BE2C (cell line): ENCODE measurements around the gene KIAA1958.
A peak's percentile ranks its signal among the peaks of the same experiment; 100 is the strongest.
"Not testable (repeated sequence)": the region's sequence is repeated elsewhere in the genome, so short reads cannot be mapped to it uniquely, and the experiment has no call there.

Experiments used
- DNase-seq: peaks from one replicate; pipeline ENCODE4 v3.0.0-alpha.2; 2020
- H3K27me3 ChIP-seq: fragments of 250-450 bp; sonication (Bioruptor Pico); 2 replicates; pipeline ENCODE4 v1.5.1; 2020; ENCODE audit warnings: mild to moderate bottlenecking
- H3K36me3 ChIP-seq: fragments of 250-450 bp; sonication (Bioruptor Pico); 2 replicates; pipeline ENCODE4 v1.5.1; 2020; ENCODE audit warnings: mild to moderate bottlenecking
- H3K4me1 ChIP-seq: fragments of 250-450 bp; sonication (Bioruptor Pico); 2 replicates; pipeline ENCODE4 v1.5.1; 2020
- H3K4me3 ChIP-seq: 2 replicates; pipeline ENCODE4 v1.5.1; 2011; ENCODE audit warnings: low read depth, low read length
- H3K9me3 ChIP-seq: fragments of 250-450 bp; sonication (Bioruptor Pico); 2 replicates; pipeline ENCODE4 v1.5.1; 2020
- CTCF ChIP-seq: IDR thresholded peaks from 2 replicates; pipeline ENCODE4 v1.5.1; 2012; ENCODE audit warnings: mild to moderate bottlenecking, low read depth, low read length

Gene KIAA1958

GRCh38 chr9:112664531-112664930 is 177.9 kb downstream of the KIAA1958 start:
- no peak for TF ChIP-seq CTCF
- Histone ChIP-seq H3K36me3 (no peaks in the 10 kb centered on the region), H3K4me3 (no peak overlapping the region), H3K9me3 (no peaks in the 10 kb centered on the region), H3K4me1 (no peaks in the 10 kb centered on the region), H3K27me3 (no peaks in the 10 kb centered on the region)
- DNase-seq, result no peak

GRCh38 chr9:112665347-112665746 is 178.7 kb downstream of the KIAA1958 start:
- Histone ChIP-seq H3K4me3 (no peak overlapping the region), H3K4me1 (no peaks in the 10 kb centered on the region), H3K9me3 (no peaks in the 10 kb centered on the region), H3K36me3 (no peaks in the 10 kb centered on the region), H3K27me3 (no peaks in the 10 kb centered on the region)
- peak; percentile 33 for TF ChIP-seq CTCF
- no peak for DNase-seq

- Histone ChIP-seq H3K4me3 (no peak overlapping the region), H3K9me3 (no peaks in the 10 kb centered on the region), H3K27me3 (no peaks in the 10 kb centered on the region), H3K36me3 (no peaks in the 10 kb centered on the region), H3K4me1 (no peaks in the 10 kb centered on the region)
- TF ChIP-seq CTCF, result no peak
- no peak for DNase-seq
Measured at GRCh38 chr9:112669326-112669725, 182.7 kb downstream of the KIAA1958 start.

DNA sequence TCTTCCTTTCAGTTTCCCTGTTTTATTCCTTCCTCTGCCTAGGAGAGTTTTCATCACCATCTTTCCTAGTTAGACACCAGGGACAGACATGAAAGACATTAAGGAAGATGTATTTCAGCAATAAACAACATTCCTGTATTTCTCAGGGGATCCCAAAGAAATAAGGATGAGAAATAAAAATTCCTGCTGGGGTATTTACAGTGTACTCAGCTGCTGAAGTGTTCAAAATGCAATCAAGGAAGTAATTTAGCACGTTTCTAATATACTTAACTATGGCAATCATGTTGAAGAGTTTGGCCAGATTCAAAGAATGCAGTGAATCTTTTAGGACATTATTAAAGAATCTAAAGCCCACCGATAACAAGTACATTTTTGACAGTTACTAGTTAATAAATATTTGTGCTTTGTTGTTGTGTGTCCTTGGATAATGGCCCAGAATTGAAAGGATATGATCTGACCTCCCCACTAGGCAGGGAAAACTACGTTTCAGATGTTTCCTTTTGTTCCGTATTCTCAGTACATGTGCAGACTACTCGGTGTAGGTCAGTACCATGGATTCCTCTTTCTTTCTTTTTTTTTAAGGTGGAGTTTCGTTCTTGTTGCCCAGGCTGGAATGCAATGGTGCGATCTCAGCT is 184.5 kb downstream of the KIAA1958 start:
- Histone ChIP-seq H3K4me1 (no peaks in the 10 kb centered on the region), H3K9me3 (no peaks in the 10 kb centered on the region), H3K4me3 (no peak overlapping the region), H3K36me3 (no peaks in the 10 kb centered on the region), H3K27me3 (no peaks in the 10 kb centered on the region)
- DNase-seq, result no peak
- no peak for TF ChIP-seq CTCF

DNA sequence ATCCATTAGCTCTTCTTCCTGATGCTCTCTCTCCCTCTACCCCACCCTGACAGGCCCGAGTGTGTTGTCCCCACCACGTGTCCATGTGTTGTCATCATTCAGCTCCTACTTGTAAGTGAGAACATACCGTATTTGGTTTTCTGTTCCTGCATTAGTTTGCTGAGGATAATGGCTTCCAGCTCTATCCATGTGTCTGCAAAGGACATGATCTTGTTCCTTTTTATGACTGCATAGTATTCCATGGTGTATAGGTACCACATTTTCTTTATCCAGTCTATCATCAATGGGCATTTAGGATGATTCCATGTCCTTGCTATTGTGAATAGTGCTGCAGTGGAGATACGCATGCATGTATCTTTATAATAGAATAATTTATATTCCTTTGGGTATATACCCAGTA is 186.6 kb downstream of the KIAA1958 start:
- H3K27me3 ChIP-seq, H3K4me1 ChIP-seq, H3K36me3 ChIP-seq, H3K9me3 ChIP-seq, H3K4me3 ChIP-seq, DNase-seq: not testable (repeated sequence)

GRCh38 chr9:112677040-112677439 is 190.4 kb downstream of the KIAA1958 start:
- Histone ChIP-seq H3K27me3 (no peaks in the 10 kb centered on the region), H3K9me3 (no peaks in the 10 kb centered on the region), H3K4me3 (no peak overlapping the region), H3K4me1 (no peaks in the 10 kb centered on the region), H3K36me3 (no peaks in the 10 kb centered on the region)
- no peak for DNase-seq
- no peak for TF ChIP-seq CTCF
